Lower leg skin (tissue), 3 donors: Measurements from ENCODE around the gene ENO4.

Experiments
- POLR2A ChIP-seq, 2 donors: fragments of 450-650 bp; IDR thresholded peaks; one replicate each; pipeline ENCODE4 v1.6.1; 2016 to 2017; ENCODE audit warnings: antibody characterized with exemption in 2 of 2, mild to moderate bottlenecking in 1 of 2, moderate library complexity in 1 of 2
- TF ChIP-seq, protein P1 (sequence below), 3 donors: fragments of 450-650 bp; IDR thresholded peaks; one replicate each; pipeline ENCODE4 v1.5.1; 2016; ENCODE audit warnings: antibody characterized with exemption in 3 of 3, mild to moderate bottlenecking in 3 of 3, moderate library complexity in 2 of 3

DNA sequence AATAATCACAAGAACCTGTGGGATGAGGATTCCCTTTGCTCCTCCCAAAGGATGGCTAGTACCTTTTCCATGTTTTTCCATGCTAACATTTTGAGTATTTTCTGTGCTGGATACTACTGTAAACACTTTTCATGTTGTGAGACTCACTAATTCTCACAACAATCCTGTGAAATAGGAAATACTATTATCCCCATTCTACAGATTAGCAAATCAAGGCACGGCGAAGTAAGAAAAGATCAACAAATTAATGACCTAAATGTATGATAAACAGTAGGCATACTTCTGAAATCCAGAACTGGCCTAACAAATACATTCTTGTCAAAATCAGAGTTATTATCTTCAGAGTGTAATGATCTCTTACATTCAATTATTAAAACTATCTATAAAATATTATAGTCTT, 69.3 kb downstream of the ENO4 start:
- TF ChIP-seq, protein P1, sequence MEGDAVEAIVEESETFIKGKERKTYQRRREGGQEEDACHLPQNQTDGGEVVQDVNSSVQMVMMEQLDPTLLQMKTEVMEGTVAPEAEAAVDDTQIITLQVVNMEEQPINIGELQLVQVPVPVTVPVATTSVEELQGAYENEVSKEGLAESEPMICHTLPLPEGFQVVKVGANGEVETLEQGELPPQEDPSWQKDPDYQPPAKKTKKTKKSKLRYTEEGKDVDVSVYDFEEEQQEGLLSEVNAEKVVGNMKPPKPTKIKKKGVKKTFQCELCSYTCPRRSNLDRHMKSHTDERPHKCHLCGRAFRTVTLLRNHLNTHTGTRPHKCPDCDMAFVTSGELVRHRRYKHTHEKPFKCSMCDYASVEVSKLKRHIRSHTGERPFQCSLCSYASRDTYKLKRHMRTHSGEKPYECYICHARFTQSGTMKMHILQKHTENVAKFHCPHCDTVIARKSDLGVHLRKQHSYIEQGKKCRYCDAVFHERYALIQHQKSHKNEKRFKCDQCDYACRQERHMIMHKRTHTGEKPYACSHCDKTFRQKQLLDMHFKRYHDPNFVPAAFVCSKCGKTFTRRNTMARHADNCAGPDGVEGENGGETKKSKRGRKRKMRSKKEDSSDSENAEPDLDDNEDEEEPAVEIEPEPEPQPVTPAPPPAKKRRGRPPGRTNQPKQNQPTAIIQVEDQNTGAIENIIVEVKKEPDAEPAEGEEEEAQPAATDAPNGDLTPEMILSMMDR (IDR thresholded peaks at IDR 0.05) = no peak
- TF ChIP-seq POLR2A (IDR thresholded peaks at IDR 0.05) = no peak
